GM12878 (cell line): ENCODE data around the gene RGCC. TPM values are rescaled to one million over a fixed set of nuclear protein-coding genes. Genes with fewer than 3 reads are reported as not detected.

Experiments used
- ATAC-seq: fragments of 200-7000 bp; cut with Tn5 transposase; 3 replicates; pipeline ENCODE4 v1.9.1; 2020; ENCODE audit warnings: mild to moderate bottlenecking, moderate library complexity
- BruUV-seq: library from RNA; stranded (reverse); fragments of 400-500 nt; replicated peaks from 2 replicates; lab custom pipeline; 2021; lab: Mats Ljungman, UMichigan
- CTCF ChIA-PET: fragments of 300-600 bp; sonication (Branson Sonifier 250); formaldehyde crosslinking; extraction: SDS; loops from one replicate; lab custom pipeline; 2021; ENCODE audit warnings: inconsistent platforms; lab: Yijun Ruan, JAX
- POLR2A ChIA-PET: fragments of 350-600 bp; formaldehyde crosslinking; extraction: SDS; loops from one replicate; lab custom pipeline; 2021; ENCODE audit warnings: inconsistent platforms; lab: Charles Lee
- RAD21 ChIA-PET: fragments of 300-600 bp; sonication (Branson Sonifier 250); formaldehyde crosslinking; loops from one replicate; lab custom pipeline; 2023; ENCODE audit warnings: antibody characterized with exemption; ENCODE audit not compliant: unreplicated experiment; lab: Charles Lee
- SMC1A ChIA-PET: fragments of 300-600 bp; sonication (Branson Sonifier 250); formaldehyde crosslinking; loops from one replicate; lab custom pipeline; 2023; ENCODE audit not compliant: unreplicated experiment, uncharacterized antibody; lab: Charles Lee
- DNase-seq: peaks from one replicate; pipeline ENCODE4 v3.0.0-alpha.2; 2011; ENCODE audit warnings: low read depth, low spot score
- FAIRE-seq: peaks from 3 replicates; lab custom pipeline; 2011; peaks lifted over from hg19 to GRCh38; lab: Jason Lieb, UNC
- H2AFZ ChIP-seq: 2 replicates; pipeline ENCODE4 v1.6.0; 2011; ENCODE audit warnings: low read depth, low read length, control low read depth; ENCODE audit not compliant: control insufficient read depth
- H3K27ac ChIP-seq: 2 replicates; pipeline ENCODE4 v1.5.1; 2011; ENCODE audit warnings: control low read depth; ENCODE audit not compliant: control insufficient read depth, insufficient read depth
- H3K27me3 ChIP-seq, 2 experiments: replicated peaks in 1 of 2; 2 replicates each; pipeline versions ENCODE4 v1.6.0 to v1.6.1; 2011; ENCODE audit warnings: low read length in 1 of 2; ENCODE audit not compliant: control insufficient read depth in 2 of 2, insufficient read depth in 2 of 2
- H3K36me3 ChIP-seq, 2 experiments: 2 replicates each; pipeline ENCODE4 v1.5.1; 2011; ENCODE audit warnings: low read length in 1 of 2; ENCODE audit not compliant: control insufficient read depth in 2 of 2, insufficient read depth in 2 of 2
- H3K4me1 ChIP-seq: 2 replicates; pipeline ENCODE4 v1.6.1; 2011; ENCODE audit warnings: mild to moderate bottlenecking, low read length, moderate library complexity, mixed read lengths; ENCODE audit not compliant: control insufficient read depth, insufficient read depth
- H3K4me2 ChIP-seq: 2 replicates; pipeline ENCODE4 v1.6.0; 2011; ENCODE audit warnings: control low read depth; ENCODE audit not compliant: control insufficient read depth, insufficient read depth
- H3K4me3 ChIP-seq: fragments of 200-600 bp; sonication (generic); 2 replicates; pipeline ENCODE4 v1.5.1; 2016
- H3K79me2 ChIP-seq: 2 replicates; pipeline ENCODE4 v1.6.0; 2011; ENCODE audit warnings: low read length; ENCODE audit not compliant: control insufficient read depth, insufficient read depth
- H3K9ac ChIP-seq: 2 replicates; pipeline ENCODE4 v1.8.0; 2011; ENCODE audit warnings: low read length, control low read depth, mixed read lengths; ENCODE audit not compliant: control insufficient read depth, insufficient read depth
- H3K9me3 ChIP-seq: replicated peaks from 3 replicates; pipeline ENCODE4 v1.5.1; 2011; ENCODE audit warnings: mild to moderate bottlenecking, low read length; ENCODE audit not compliant: control insufficient read depth, insufficient read depth
- H4K20me1 ChIP-seq: 2 replicates; pipeline ENCODE4 v1.6.0; 2011; ENCODE audit not compliant: control insufficient read depth, insufficient read depth
- CHD4 ChIP-seq: fragments of 200-600 bp; sonication (generic); IDR thresholded peaks from 2 replicates; pipeline ENCODE4 v1.6.1; 2016; ENCODE audit warnings: mild to moderate bottlenecking
- CREB1 ChIP-seq: IDR thresholded peaks from 2 replicates; pipeline ENCODE4 v1.6.1; 2012; ENCODE audit warnings: low read depth, mild to moderate bottlenecking, inconsistent platforms
- FOS ChIP-seq: IDR thresholded peaks from 3 replicates; pipeline ENCODE4 v1.6.1; 2011; ENCODE audit warnings: borderline replicate concordance; ENCODE audit not compliant: insufficient read length; ENCODE audit errors: extremely low read depth
- HDAC2 ChIP-seq: fragments of 200-600 bp; sonication (generic); IDR thresholded peaks from 2 replicates; pipeline ENCODE4 v1.6.1; 2017
- LARP7 ChIP-seq: fragments of 450-650 bp; IDR thresholded peaks from 2 replicates; pipeline ENCODE4 v1.6.1; 2017; ENCODE audit warnings: mild to moderate bottlenecking
- YY1 ChIP-seq: IDR thresholded peaks from 2 replicates; pipeline ENCODE4 v1.6.1; 2011; ENCODE audit warnings: low read depth, mild to moderate bottlenecking, low read length
- ZNF274 ChIP-seq: IDR thresholded peaks from one replicate; pipeline ENCODE4 v1.8.0; 2011; ENCODE audit not compliant: insufficient read length, insufficient read depth
- WGBS: methylation state at CpG from one replicate; pipeline ENCODE4 v1.1.6; 2016; ENCODE audit warnings: low lambda C conversion rate; ENCODE audit not compliant: insufficient replicate concordance, insufficient coverage; ENCODE audit errors: missing lambda C conversion rate; 5-methylcytosine and 5-hydroxymethylcytosine counted together
- in situ Hi-C: fragments of 300-500 bp; cut with MboI; formaldehyde crosslinking; loops from 9 replicates; pipeline ENCODE4 v1.14.3; 2018; ENCODE audit warnings: mixed read lengths
- intact Hi-C: fragments of 100-400 bp; cut with micrococcal nuclease; formaldehyde crosslinking; loops from one replicate; pipeline ENCODE4 v1.14.2; 2022; ENCODE audit not compliant: unreplicated experiment
- polyA plus RNA-seq, 11 experiments: library from polyadenylated mRNA; depleted of rRNA in 4 of 11; unstranded in 6 of 11; stranded (reverse) in 5 of 11; fragments of >200 nt; fragmentation: Nextera tagmentation in 4 of 11; fragmentation: Illumina TruSeq in 1 of 11; extraction: Ambion mirVana in 4 of 11; extraction: Trizol in 1 of 11; gene quantifications; 1 replicate in 1 of 11; 2 replicates in 10 of 11; pipeline versions ENCODE4 v1.2.1 to v1.2.3, GENCODE V29; 2011 to 2016; ENCODE audit warnings: inconsistent platforms in 2 of 11, missing spikeins in 2 of 11, low read depth in 1 of 11
- total RNA-seq, 4 experiments: library from RNA; depleted of rRNA in 3 of 4; stranded (reverse); fragments of >200 nt in 3 of 4; fragmentation: Illumina TruSeq in 1 of 4; extraction: Trizol in 1 of 4; gene quantifications; 2 replicates each; pipeline versions ENCODE4 v1.2.1 to v1.2.3, GENCODE V29; 2013 to 2021
- TF ChIP-seq, protein P1 (sequence below): fragments of 150-350 bp; IDR thresholded peaks from 2 replicates; pipeline ENCODE4 v1.6.1; 2014; ENCODE audit warnings: mild to moderate bottlenecking, low read depth, low read length
- TF ChIP-seq, protein P2 (sequence below): fragments of 450-650 bp; conservative IDR thresholded peaks from 2 replicates; pipeline ENCODE4 v1.6.1; 2017; ENCODE audit warnings: mild to moderate bottlenecking, moderate library complexity

RGCC gene
- total and polyA plus RNA-seq, 10 of the 15 experiments (the other 5 are each of a cell fraction or from before 2014, with no cell fraction given) = 0.41 to 19.4 (median 9.9) TPM

DNA sequence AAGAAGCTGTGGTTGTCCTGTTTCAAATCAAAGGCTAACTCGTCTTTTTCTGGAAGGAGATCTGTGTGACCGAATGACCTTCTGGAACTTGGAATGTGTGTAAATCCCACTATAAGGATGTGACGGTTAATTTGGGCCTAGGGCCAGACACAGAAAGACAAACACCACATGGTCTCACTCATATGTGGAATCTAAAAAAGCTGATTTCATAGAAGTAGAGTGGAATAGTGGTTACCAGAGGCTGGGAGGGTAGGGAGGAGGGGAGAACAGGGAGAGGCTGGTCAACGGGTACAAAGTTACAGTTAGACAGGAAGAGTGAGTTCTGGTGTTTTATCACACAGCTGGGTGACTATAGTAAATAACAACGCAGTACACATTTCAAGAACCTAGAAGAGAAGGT is 39.3 kb upstream of the RGCC start:
- in situ Hi-C loops (no loop called here), intact Hi-C loops (no loop called here)
- BruUV-seq = no TSS peak
- H3K27me3 ChIP-seq = no peaks in the 10 kb centered on the region
- no peaks in the 10 kb centered on the region for H3K9me3 ChIP-seq
- FAIRE-seq (no peak), DNase-seq (no peak), ATAC-seq (no peak)
- TF ChIP-seq HDAC2 (no peak), LARP7 (no peak)
- TF ChIP-seq, protein P1, sequence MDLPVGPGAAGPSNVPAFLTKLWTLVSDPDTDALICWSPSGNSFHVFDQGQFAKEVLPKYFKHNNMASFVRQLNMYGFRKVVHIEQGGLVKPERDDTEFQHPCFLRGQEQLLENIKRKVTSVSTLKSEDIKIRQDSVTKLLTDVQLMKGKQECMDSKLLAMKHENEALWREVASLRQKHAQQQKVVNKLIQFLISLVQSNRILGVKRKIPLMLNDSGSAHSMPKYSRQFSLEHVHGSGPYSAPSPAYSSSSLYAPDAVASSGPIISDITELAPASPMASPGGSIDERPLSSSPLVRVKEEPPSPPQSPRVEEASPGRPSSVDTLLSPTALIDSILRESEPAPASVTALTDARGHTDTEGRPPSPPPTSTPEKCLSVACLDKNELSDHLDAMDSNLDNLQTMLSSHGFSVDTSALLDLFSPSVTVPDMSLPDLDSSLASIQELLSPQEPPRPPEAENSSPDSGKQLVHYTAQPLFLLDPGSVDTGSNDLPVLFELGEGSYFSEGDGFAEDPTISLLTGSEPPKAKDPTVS = no peak
- ChIA-PET POLR2A (no interaction called here), RAD21 (no interaction called here), SMC1A (interaction anchor here (0.9 kb wide), 1 partner anchor 12 kb away, joined by 3 read pairs; no protein-coding TSS in a partner anchor), CTCF (no interaction called here)
- no peak overlapping the region for H3K9ac ChIP-seq
- no peak overlapping the region for H2AFZ ChIP-seq
- 37% methylated on average over 5 of the region's 5 CpGs for WGBS
- no peak overlapping the region for H3K4me3 ChIP-seq
- no peaks in the 10 kb centered on the region for H3K79me2 ChIP-seq
- H3K4me2 ChIP-seq = no peak overlapping the region
- no peaks in the 10 kb centered on the region for H4K20me1 ChIP-seq
- H3K27ac ChIP-seq = no peak overlapping the region
- H3K36me3 ChIP-seq = no peaks in the 10 kb centered on the region
- H3K4me1 ChIP-seq = no peaks in the 10 kb centered on the region

DNA sequence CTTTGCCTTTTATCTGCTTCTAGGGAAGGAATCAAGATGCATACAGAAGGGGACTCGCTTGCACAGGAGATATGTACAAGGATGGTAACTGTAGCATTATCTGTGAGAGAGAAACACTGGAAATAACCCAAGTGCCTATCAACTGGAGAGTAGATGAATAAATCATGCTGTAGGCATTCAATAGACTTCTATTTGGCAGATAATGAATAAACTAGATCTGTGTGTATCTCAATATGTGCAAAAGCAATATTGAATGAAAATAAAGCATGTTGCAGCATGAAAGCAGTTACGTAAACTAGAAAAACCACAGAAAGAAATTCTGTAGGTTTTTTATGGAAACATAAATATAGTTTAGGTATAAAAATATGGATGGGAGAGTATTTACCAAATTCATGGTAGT is 38.6 kb upstream of the RGCC start:
- no peak for DNase-seq
- Histone ChIP-seq H3K4me3 (no peak overlapping the region), H3K27ac (no peak overlapping the region), H3K27me3 (no peaks in the 10 kb centered on the region), H2AFZ (no peak overlapping the region), H3K4me2 (no peak overlapping the region), H3K36me3 (no peaks in the 10 kb centered on the region), H4K20me1 (no peaks in the 10 kb centered on the region), H3K9ac (no peak overlapping the region), H3K9me3 (no peaks in the 10 kb centered on the region), H3K79me2 (no peaks in the 10 kb centered on the region), H3K4me1 (no peaks in the 10 kb centered on the region)
- BruUV-seq = no TSS peak
- ChIA-PET SMC1A (interaction anchor here (0.9 kb wide), 1 partner anchor 13 kb away, joined by 3 read pairs; no protein-coding TSS in a partner anchor), RAD21 (no interaction called here), CTCF (no interaction called here), POLR2A (no interaction called here)
- intact Hi-C loops (no loop called here), in situ Hi-C loops (no loop called here)
- WGBS = 95% methylated on average over 2 of the region's 2 CpGs
- no peak for FAIRE-seq
- no peak for TF ChIP-seq CREB1
- no peak for TF ChIP-seq CHD4
- no peak for TF ChIP-seq FOS
- TF ChIP-seq YY1 = no peak
- TF ChIP-seq, protein P2, sequence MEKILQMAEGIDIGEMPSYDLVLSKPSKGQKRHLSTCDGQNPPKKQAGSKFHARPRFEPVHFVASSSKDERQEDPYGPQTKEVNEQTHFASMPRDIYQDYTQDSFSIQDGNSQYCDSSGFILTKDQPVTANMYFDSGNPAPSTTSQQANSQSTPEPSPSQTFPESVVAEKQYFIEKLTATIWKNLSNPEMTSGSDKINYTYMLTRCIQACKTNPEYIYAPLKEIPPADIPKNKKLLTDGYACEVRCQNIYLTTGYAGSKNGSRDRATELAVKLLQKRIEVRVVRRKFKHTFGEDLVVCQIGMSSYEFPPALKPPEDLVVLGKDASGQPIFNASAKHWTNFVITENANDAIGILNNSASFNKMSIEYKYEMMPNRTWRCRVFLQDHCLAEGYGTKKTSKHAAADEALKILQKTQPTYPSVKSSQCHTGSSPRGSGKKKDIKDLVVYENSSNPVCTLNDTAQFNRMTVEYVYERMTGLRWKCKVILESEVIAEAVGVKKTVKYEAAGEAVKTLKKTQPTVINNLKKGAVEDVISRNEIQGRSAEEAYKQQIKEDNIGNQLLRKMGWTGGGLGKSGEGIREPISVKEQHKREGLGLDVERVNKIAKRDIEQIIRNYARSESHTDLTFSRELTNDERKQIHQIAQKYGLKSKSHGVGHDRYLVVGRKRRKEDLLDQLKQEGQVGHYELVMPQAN = no peak
- no peak for TF ChIP-seq ZNF274
- no peak for ATAC-seq
